ENCODE data around the gene POU2F2.
"Not testable (repeated sequence)": the region's sequence is repeated elsewhere in the genome, so short reads cannot be mapped to it uniquely, and the experiment has no call there.

Gene POU2F2

DNA sequence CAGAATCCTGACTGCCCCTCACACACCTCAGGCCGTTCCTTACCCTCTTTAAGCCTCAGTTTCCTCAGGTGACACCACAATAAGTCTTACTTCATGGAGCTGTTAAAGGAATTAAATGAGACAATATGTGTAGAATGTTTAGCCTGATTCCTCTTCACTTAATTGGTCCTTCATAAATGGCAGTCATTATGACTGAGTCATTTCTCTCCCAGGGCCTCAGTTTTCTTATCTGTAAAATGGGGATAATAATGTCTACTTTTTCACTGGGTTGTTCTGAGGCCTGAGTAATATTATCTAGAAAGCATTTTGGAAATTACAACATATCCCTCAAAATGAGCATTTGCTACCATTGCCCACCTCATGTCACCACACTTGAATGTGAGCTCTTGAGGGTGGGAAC, 21.6 kb downstream of the POU2F2 start:
- H3K9me3 ChIP-seq (ENCODE audit: low read length) = no peaks in the 10 kb centered on the region

GRCh38 chr19:42109896-42110295, 22.4 kb downstream of the POU2F2 start:
- Histone ChIP-seq H3K27ac (ENCODE audit: low read depth, low read length) (no peak overlapping the region), H3K36me3 (ENCODE audit: insufficient read depth, low read length) (no peaks in the 10 kb centered on the region), H3K4me1 (ENCODE audit: insufficient read depth, low read length) (no peaks in the 10 kb centered on the region), H3K9me3 (ENCODE audit: low read length) (no peaks in the 10 kb centered on the region), H3K9ac (ENCODE audit: low read length) (no peak overlapping the region), H3K27me3 (ENCODE audit: control insufficient read depth in 1 of 2, insufficient read depth in 2 of 2, low read length in 2 of 2) (peaks cover 0 to 19% of the 10 kb centered on the region in 2 donors), H3K4me3 (ENCODE audit: low read depth in 1 of 2, low read length in 2 of 2) (no peak overlapping the region)

More for the DNA sequence above, 21.6 kb downstream of the POU2F2 start:
- Histone ChIP-seq H3K36me3 (ENCODE audit: insufficient read depth, low read length) (no peaks in the 10 kb centered on the region), H3K27ac (ENCODE audit: low read depth, low read length) (no peak overlapping the region), H3K4me1 (ENCODE audit: insufficient read depth, low read length) (no peaks in the 10 kb centered on the region), H3K9ac (ENCODE audit: low read length) (no peak overlapping the region), H3K4me3 (ENCODE audit: low read depth in 1 of 2, low read length in 2 of 2) (no peak overlapping the region), H3K27me3 (ENCODE audit: control insufficient read depth in 1 of 2, insufficient read depth in 2 of 2, low read length in 2 of 2) (peaks cover 0 to 19% of the 10 kb centered on the region in 2 donors)

DNA sequence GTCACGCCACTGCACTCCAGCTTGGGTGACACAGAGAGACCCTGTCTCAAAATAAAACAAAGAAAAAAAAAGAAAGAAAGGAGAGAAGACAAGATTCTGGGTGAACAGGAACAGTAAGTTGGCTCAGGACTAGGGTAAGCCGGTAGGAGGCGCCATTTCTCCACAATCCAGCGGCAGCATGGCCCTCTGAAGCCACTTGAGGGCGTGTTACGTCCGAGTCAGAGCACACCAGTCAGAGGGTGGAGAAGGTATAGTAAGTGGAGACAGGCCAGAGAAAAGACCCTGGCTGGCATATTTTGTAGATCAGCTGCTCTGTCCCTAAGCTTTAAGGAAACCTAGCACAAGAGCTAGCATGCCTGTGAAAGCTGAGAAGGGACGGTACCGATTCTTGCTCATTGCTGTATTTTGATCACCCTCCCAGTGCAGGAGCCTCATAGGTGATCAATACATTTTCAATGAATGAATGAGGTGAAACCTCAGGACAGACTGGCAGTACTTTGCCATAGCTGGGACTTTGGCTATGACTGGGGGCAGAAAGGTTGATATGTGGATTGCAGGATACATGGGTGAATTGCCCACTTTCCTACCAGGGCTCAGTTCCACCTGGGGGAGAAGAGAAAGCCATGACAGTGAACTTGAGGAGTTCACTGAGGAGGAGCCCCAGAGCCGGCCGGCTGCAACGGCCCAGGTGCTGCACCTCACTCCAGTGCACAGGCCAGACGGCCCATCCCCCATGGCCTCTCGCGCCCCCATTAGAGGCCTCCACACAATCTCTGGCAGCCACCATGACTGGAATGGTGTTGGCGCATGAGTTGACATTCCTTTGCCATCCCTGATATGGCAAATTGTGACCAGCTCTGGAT, 23.5 kb downstream of the POU2F2 start:
- Histone ChIP-seq H3K9ac (ENCODE audit: low read length) (no peak overlapping the region), H3K27me3 (ENCODE audit: control insufficient read depth in 1 of 2, insufficient read depth in 2 of 2, low read length in 2 of 2) (peaks cover 0 to 19% of the 10 kb centered on the region in 2 donors), H3K4me1 (ENCODE audit: insufficient read depth, low read length) (no peaks in the 10 kb centered on the region), H3K36me3 (ENCODE audit: insufficient read depth, low read length) (no peaks in the 10 kb centered on the region), H3K27ac (ENCODE audit: low read depth, low read length) (no peak overlapping the region), H3K9me3 (ENCODE audit: low read length) (no peaks in the 10 kb centered on the region), H3K4me3 (ENCODE audit: low read depth in 1 of 2, low read length in 2 of 2) (no peak overlapping the region)

DNA sequence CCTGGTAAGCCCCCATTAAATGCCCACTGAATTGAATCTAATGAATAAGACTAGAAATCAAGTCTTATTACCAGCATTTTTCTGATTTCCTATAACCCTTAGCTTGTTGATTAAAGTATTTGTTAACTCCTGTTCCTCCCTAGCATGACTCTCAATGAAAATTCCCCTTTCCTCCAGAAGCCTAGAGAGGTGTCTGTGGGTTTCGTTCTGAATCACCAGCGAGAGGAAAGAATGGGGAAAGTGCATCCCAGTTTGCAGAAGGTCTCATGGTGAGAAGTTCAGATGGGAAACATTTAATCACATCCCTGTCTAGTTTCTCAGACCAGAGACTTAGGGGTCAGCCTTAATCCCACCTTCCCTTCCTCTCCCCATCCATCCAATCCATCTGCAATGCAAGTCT, 26.9 kb downstream of the POU2F2 start:
- H3K27ac ChIP-seq (ENCODE audit: low read depth, low read length) = no peak overlapping the region
- H3K9me3 ChIP-seq (ENCODE audit: low read length) = no peaks in the 10 kb centered on the region
- H3K4me3 ChIP-seq (ENCODE audit: low read depth in 1 of 2, low read length in 2 of 2) = no peak overlapping the region
- no peaks in the 10 kb centered on the region for H3K4me1 ChIP-seq (ENCODE audit: insufficient read depth, low read length)
- H3K9ac ChIP-seq (ENCODE audit: low read length) = no peak overlapping the region
- H3K27me3 ChIP-seq (ENCODE audit: control insufficient read depth in 1 of 2, insufficient read depth in 2 of 2, low read length in 2 of 2) = peaks cover 0 to 19% of the 10 kb centered on the region in 2 donors
- no peaks in the 10 kb centered on the region for H3K36me3 ChIP-seq (ENCODE audit: insufficient read depth, low read length)

GRCh38 chr19:42102877-42103276, 29.4 kb downstream of the POU2F2 start:
- Histone ChIP-seq H3K4me1 (ENCODE audit: insufficient read depth, low read length) (no peaks in the 10 kb centered on the region), H3K9ac (ENCODE audit: low read length) (no peak overlapping the region), H3K27ac (ENCODE audit: low read depth, low read length) (no peak overlapping the region), H3K36me3 (ENCODE audit: insufficient read depth, low read length) (no peaks in the 10 kb centered on the region), H3K27me3 (ENCODE audit: control insufficient read depth in 1 of 2, insufficient read depth in 2 of 2, low read length in 2 of 2) (peaks cover 0 to 8% of the 10 kb centered on the region in 2 donors), H3K9me3 (ENCODE audit: low read length) (no peaks in the 10 kb centered on the region), H3K4me3 (ENCODE audit: low read depth in 1 of 2, low read length in 2 of 2) (no peak overlapping the region)

DNA sequence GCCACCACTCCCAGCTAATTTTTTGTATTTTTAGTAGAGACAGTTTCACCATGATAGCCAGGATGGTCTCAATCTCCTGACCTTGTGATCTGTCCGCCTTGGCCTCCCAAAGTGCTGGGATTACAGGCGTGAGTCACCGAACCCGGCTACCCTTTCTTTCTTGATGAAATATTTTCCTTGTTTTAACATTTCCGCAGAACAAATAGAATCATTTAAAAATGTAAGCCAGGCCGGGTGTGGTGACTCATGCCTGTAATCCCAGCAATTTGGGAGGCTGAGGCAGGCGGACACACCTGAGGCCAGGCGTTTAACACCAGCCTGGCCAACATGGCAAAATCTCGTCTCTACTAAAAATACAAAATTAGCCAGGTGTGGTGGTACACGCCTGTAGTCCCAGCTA, 32.0 kb downstream of the POU2F2 start:
- not testable (repeated sequence) for H3K4me1 ChIP-seq (ENCODE audit: insufficient read depth, low read length); H3K9me3 ChIP-seq (ENCODE audit: low read length); H3K9ac ChIP-seq (ENCODE audit: low read length); H3K27ac ChIP-seq (ENCODE audit: low read depth, low read length); H3K36me3 ChIP-seq (ENCODE audit: insufficient read depth, low read length); H3K4me3 ChIP-seq (ENCODE audit: low read depth in 1 of 2, low read length in 2 of 2); H3K27me3 ChIP-seq (ENCODE audit: control insufficient read depth in 1 of 2, insufficient read depth in 2 of 2, low read length in 2 of 2)

GRCh38 chr19:42099336-42099925, 32.8 kb downstream of the POU2F2 start:
- H3K4me1 ChIP-seq (ENCODE audit: insufficient read depth, low read length) = peaks cover 4% of the 10 kb centered on the region
- H3K9me3 ChIP-seq (ENCODE audit: low read length) = no peaks in the 10 kb centered on the region
- no peak overlapping the region for H3K4me3 ChIP-seq (ENCODE audit: low read depth in 1 of 2, low read length in 2 of 2)
- no peaks in the 10 kb centered on the region for H3K27me3 ChIP-seq (ENCODE audit: control insufficient read depth in 1 of 2, insufficient read depth in 2 of 2, low read length in 2 of 2)
- no peak overlapping the region for H3K27ac ChIP-seq (ENCODE audit: low read depth, low read length)
- H3K9ac ChIP-seq (ENCODE audit: low read length) = no peak overlapping the region
- H3K36me3 ChIP-seq (ENCODE audit: insufficient read depth, low read length) = no peaks in the 10 kb centered on the region

DNA sequence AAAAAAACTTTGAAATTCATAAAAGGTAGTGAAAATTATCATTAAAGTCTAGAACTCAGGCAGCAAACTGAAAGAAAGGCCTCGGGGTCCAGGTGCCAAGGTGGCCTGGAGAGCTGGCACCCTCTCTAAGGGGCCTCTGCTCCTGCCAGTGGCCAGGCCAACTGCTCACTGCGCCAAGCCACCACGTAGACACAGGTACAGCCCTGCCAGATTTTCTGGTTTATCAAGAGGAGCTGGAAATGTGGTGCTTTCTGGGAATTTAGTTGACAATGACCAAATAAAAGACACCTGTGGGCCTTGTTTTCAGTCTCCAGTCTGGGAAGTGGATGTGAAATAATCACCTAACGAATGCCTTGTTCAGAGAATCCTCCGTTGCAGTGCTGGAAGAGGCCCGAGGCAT, 33.5 kb downstream of the POU2F2 start:
- Histone ChIP-seq H3K4me3 (ENCODE audit: low read depth in 1 of 2, low read length in 2 of 2) (no peak overlapping the region), H3K9me3 (ENCODE audit: low read length) (no peaks in the 10 kb centered on the region), H3K36me3 (ENCODE audit: insufficient read depth, low read length) (no peaks in the 10 kb centered on the region), H3K4me1 (ENCODE audit: insufficient read depth, low read length) (peaks cover 9% of the 10 kb centered on the region), H3K27ac (ENCODE audit: low read depth, low read length) (no peak overlapping the region), H3K9ac (ENCODE audit: low read length) (no peak overlapping the region), H3K27me3 (ENCODE audit: control insufficient read depth in 1 of 2, insufficient read depth in 2 of 2, low read length in 2 of 2) (no peaks in the 10 kb centered on the region)

DNA sequence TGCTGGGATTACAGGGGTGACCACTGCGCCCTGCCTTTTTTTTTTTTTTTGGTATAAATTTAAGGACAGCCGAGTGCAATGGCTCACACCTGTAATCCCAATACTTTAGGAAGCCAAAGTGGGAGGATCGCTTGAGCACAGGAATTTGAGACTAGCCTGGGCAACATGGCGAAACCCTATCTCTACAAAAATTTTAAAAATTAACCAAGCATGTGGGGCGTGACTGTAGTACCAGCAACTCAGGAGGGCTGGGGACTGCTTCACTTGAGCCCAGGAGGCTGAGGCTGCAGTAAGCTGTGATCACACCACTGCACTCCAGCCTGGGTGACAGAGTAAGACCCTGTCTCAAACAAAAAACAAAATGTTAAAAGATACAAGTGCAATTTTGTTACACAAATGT, 34.8 kb downstream of the POU2F2 start:
- Histone ChIP-seq H3K4me1 (ENCODE audit: insufficient read depth, low read length) (peaks cover 9% of the 10 kb centered on the region), H3K9ac (ENCODE audit: low read length) (no peak overlapping the region), H3K36me3 (ENCODE audit: insufficient read depth, low read length) (no peaks in the 10 kb centered on the region), H3K9me3 (ENCODE audit: low read length) (no peaks in the 10 kb centered on the region), H3K4me3 (ENCODE audit: low read depth in 1 of 2, low read length in 2 of 2) (no peak overlapping the region), H3K27me3 (ENCODE audit: control insufficient read depth in 1 of 2, insufficient read depth in 2 of 2, low read length in 2 of 2) (no peaks in the 10 kb centered on the region), H3K27ac (ENCODE audit: low read depth, low read length) (no peak overlapping the region)

- Histone ChIP-seq H3K4me3 (ENCODE audit: low read depth in 1 of 2, low read length in 2 of 2) (peak overlapping the region; percentile 38 to 45), H3K9ac (ENCODE audit: low read length) (no peak overlapping the region), H3K4me1 (ENCODE audit: insufficient read depth, low read length) (peaks cover 9% of the 10 kb centered on the region), H3K27ac (ENCODE audit: low read depth, low read length) (peak overlapping the region; percentile 56), H3K9me3 (ENCODE audit: low read length) (no peaks in the 10 kb centered on the region), H3K36me3 (ENCODE audit: insufficient read depth, low read length) (no peaks in the 10 kb centered on the region), H3K27me3 (ENCODE audit: control insufficient read depth in 1 of 2, insufficient read depth in 2 of 2, low read length in 2 of 2) (no peaks in the 10 kb centered on the region)
Measured at GRCh38 chr19:42096255-42096837, 35.9 kb downstream of the POU2F2 start.

GRCh38 chr19:42095814-42096230, 36.4 kb downstream of the POU2F2 start:
- H3K4me1 ChIP-seq (ENCODE audit: insufficient read depth, low read length) = peaks cover 9% of the 10 kb centered on the region
- H3K4me3 ChIP-seq (ENCODE audit: low read depth in 1 of 2, low read length in 2 of 2) = peak overlapping the region; percentile 38 to 45
- H3K27me3 ChIP-seq (ENCODE audit: control insufficient read depth in 1 of 2, insufficient read depth in 2 of 2, low read length in 2 of 2) = no peaks in the 10 kb centered on the region
- no peaks in the 10 kb centered on the region for H3K36me3 ChIP-seq (ENCODE audit: insufficient read depth, low read length)
- no peaks in the 10 kb centered on the region for H3K9me3 ChIP-seq (ENCODE audit: low read length)
- H3K27ac ChIP-seq (ENCODE audit: low read depth, low read length) = peak overlapping the region; percentile 56
- H3K9ac ChIP-seq (ENCODE audit: low read length) = no peak overlapping the region

All from muscle layer of colon (tissue), 2 donors.